GM18517 (cell line): ENCODE results near the gene YIPF2.
"Not testable (repeated sequence)": the region's sequence is repeated elsewhere in the genome, so short reads cannot be mapped to it uniquely, and the experiment has no call there.

Experiments used
- ATAC-seq: cut with Tn5 transposase; IDR thresholded peaks from one replicate; pipeline ENCODE4 v1.9.1; 2021; ENCODE audit warnings: mild to moderate bottlenecking, moderate library complexity; ENCODE audit not compliant: unreplicated experiment

Gene YIPF2

GRCh38 chr19:10877608-10878007 lies 50.8 kb downstream of the YIPF2 start:
- ATAC-seq = not testable (repeated sequence)

GRCh38 chr19:10876459-10877240 lies 51.8 kb downstream of the YIPF2 start:
- ATAC-seq = peak; percentile 54

GRCh38 chr19:10874024-10874423 lies 54.4 kb downstream of the YIPF2 start:
- no peak for ATAC-seq

GRCh38 chr19:10872546-10873107 lies 55.8 kb downstream of the YIPF2 start:
- ATAC-seq = no peak
